HG03354 (cell line): ENCODE data around the gene ALAD.
"Not testable (repeated sequence)": the region's sequence is repeated elsewhere in the genome, so short reads cannot be mapped to it uniquely, and the experiment has no call there.

Source experiments
- ATAC-seq: cut with Tn5 transposase; IDR thresholded peaks from one replicate; pipeline ENCODE4 v1.9.1; 2021; ENCODE audit warnings: mild to moderate bottlenecking; ENCODE audit not compliant: unreplicated experiment, poor library complexity, severe bottlenecking

ALAD gene

GRCh38 chr9:113401027-113401792 lies at the start of gene ALAD:
TSS of gene ALAD (minus strand) at chr9:113401284. CDS start at chr9:113393559, 7,725 bp downstream.
- ATAC-seq: peak; percentile 98

- no peak for ATAC-seq
Observed at GRCh38 chr9:113449376-113449775, 48.3 kb upstream of the ALAD start.

GRCh38 chr9:113446323-113446740 lies 45.2 kb upstream of the ALAD start:
- no peak for ATAC-seq

GRCh38 chr9:113444736-113445135 lies 43.7 kb upstream of the ALAD start:
- ATAC-seq: no peak

GRCh38 chr9:113437716-113438115 lies 36.6 kb upstream of the ALAD start:
- not testable (repeated sequence) for ATAC-seq

- ATAC-seq: no peak
Observed at GRCh38 chr9:113436728-113437515, 35.8 kb upstream of the ALAD start.

GRCh38 chr9:113431191-113431590 lies 30.1 kb upstream of the ALAD start:
- no peak for ATAC-seq

GRCh38 chr9:113428062-113428615 lies 27.1 kb upstream of the ALAD start:
- ATAC-seq: peak; percentile 62

GRCh38 chr9:113427629-113428028 lies 26.5 kb upstream of the ALAD start:
- ATAC-seq: no peak

- no peak for ATAC-seq
Observed at GRCh38 chr9:113426701-113427100, 25.6 kb upstream of the ALAD start.

GRCh38 chr9:113425072-113425471 lies 24.0 kb upstream of the ALAD start:
- ATAC-seq: no peak

GRCh38 chr9:113421726-113422125 lies 20.6 kb upstream of the ALAD start:
- ATAC-seq: no peak

GRCh38 chr9:113417370-113417769 lies 16.3 kb upstream of the ALAD start:
- ATAC-seq: no peak

GRCh38 chr9:113416149-113416721 lies 15.2 kb upstream of the ALAD start:
- peak; percentile 97 for ATAC-seq

- peak; percentile 96 for ATAC-seq
Observed at GRCh38 chr9:113410207-113410864, 9.3 kb upstream of the ALAD start, which contains the start of the genes C9orf43 and POLE3. TSS of gene C9orf43 (plus strand) at chr9:113410747. CDS start at chr9:113413494, 2,747 bp downstream. TSS of gene POLE3 (minus strand) at chr9:113410675. CDS start at chr9:113410293, 382 bp downstream.

GRCh38 chr9:113409883-113410206 lies 8.8 kb upstream of the ALAD start:
- ATAC-seq: peak; percentile 12

GRCh38 chr9:113409481-113409880 lies 8.4 kb upstream of the ALAD start:
- ATAC-seq: no peak

- ATAC-seq: peak; percentile 35
Observed at GRCh38 chr9:113406873-113407511, 5.9 kb upstream of the ALAD start.

GRCh38 chr9:113406353-113406752 lies 5.3 kb upstream of the ALAD start:
- ATAC-seq: not testable (repeated sequence)
